C4-2B (cell line): ENCODE results near the gene WHAMM.

ENCODE experiments used
- ZFX ChIP-seq: fragments of 450-650 bp; IDR thresholded peaks from 2 replicates; pipeline ENCODE4 v1.6.1; 2017
- TF ChIP-seq, protein P1 (sequence below): fragments of 450-650 bp; conservative IDR thresholded peaks from 2 replicates; pipeline ENCODE4 v1.5.1; 2017; ENCODE audit warnings: mild to moderate bottlenecking

DNA sequence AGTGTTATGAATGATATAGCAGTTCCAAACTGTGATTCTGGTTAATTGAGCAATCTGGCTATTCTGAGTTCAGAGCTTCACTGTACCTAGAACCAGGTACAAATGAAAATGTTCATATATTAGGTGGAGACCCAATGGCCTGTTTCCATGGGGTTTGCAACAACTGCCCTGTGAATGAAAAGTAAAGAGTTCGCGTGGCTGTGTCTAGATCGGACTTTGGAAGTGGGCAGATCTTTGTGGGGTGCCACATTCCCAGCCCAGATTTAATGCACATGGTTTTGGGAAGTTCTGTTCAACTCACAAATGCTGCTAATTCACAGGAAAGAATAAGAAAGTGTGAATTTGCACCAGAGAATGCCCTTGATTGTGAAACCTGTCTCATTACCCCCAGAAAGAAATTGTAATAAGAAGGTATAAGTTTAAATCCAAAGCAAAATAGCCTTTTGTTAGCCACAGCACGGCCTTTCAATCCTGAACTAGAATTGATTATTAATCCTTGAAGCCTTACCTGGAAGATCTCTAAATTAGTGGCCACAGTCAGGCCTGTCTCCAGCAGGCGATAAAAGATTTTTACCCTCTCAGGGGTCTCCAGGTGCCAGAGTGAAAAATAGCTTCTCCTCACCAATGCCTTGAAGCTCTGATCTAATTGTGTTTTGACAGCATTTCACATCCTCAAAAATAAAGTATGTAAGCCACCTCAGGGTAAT, 22.6 kb downstream of the WHAMM start:
- TF ChIP-seq, protein P1, sequence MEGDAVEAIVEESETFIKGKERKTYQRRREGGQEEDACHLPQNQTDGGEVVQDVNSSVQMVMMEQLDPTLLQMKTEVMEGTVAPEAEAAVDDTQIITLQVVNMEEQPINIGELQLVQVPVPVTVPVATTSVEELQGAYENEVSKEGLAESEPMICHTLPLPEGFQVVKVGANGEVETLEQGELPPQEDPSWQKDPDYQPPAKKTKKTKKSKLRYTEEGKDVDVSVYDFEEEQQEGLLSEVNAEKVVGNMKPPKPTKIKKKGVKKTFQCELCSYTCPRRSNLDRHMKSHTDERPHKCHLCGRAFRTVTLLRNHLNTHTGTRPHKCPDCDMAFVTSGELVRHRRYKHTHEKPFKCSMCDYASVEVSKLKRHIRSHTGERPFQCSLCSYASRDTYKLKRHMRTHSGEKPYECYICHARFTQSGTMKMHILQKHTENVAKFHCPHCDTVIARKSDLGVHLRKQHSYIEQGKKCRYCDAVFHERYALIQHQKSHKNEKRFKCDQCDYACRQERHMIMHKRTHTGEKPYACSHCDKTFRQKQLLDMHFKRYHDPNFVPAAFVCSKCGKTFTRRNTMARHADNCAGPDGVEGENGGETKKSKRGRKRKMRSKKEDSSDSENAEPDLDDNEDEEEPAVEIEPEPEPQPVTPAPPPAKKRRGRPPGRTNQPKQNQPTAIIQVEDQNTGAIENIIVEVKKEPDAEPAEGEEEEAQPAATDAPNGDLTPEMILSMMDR: no peak
- TF ChIP-seq ZFX: no peak
